ENCODE data around the gene SHANK2. TPM values are rescaled to one million over a fixed set of nuclear protein-coding genes. Genes with fewer than 3 reads are reported as not detected.
A peak's percentile ranks its signal among the peaks of the same experiment; 100 is the strongest.

The SHANK2 gene
- total RNA-seq, 6 donors from 2014 or later, result 43.6 to 277 (median 75.5) TPM

GRCh38 chr11:71285111-71285510 is 32.7 kb upstream of the SHANK2 start:
- Histone ChIP-seq H3K9me3 (peaks cover 0 to 3% (median 1%) of the 10 kb centered on the region in 4 donors), H3K4me1 (peaks cover 4 to 22% (median 10%) of the 10 kb centered on the region in 4 donors), H3K27ac (no peak overlapping the region), H3K27me3 (no peaks in the 10 kb centered on the region), H3K36me3 (no peaks in the 10 kb centered on the region), H3K4me3 (no peak overlapping the region)
- DNase-seq, result no peak
- no peak for ATAC-seq (ENCODE audit: low FRiP score in 2 of 2)
- WGBS, 2 donors, result 72 to 76% methylated on average over 14 of the region's 14 CpGs
- no peak for TF ChIP-seq EP300 (IDR thresholded peaks at IDR 0.05)
- no peak for TF ChIP-seq CTCF (IDR thresholded peaks at IDR 0.05)
- no peak for TF ChIP-seq POLR2AphosphoS5 (IDR thresholded peaks at IDR 0.05)
- TF ChIP-seq POLR2A (IDR thresholded peaks at IDR 0.05), result no peak

DNA sequence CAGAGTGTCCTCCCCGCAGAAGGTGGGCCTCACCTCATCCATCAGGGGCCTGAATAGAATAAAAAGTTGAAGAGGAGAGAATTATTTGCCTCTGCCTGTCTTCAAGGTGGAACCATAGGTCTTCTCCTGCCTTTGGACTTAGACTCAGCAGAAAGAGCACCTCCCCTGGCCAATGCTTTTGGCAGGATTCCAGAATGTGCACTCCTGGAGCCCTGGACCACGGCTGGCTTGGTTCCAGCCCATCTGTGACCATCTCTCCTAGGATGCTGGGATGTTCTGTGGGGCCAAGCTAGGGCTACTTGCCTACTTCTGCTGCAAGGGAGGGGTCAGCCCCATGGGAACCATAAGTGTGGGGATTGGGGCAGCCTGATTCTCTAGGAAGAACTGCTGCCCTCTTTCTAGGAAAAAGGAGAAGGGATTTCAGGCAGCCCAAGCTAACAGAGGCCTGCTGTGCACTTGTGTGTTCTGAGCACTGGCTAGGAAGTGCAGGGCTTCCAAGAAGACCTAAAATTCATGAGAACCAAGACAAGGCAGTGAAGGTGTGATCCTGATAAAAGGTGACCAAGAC is 32.2 kb upstream of the SHANK2 start:
- 44 to 68% methylated on average over 2 of the region's 2 CpGs for WGBS, 2 donors
- TF ChIP-seq POLR2A (IDR thresholded peaks at IDR 0.05), result no peak
- no peak for TF ChIP-seq CTCF (IDR thresholded peaks at IDR 0.05)
- no peak for TF ChIP-seq POLR2AphosphoS5 (IDR thresholded peaks at IDR 0.05)
- no peak for TF ChIP-seq EP300 (IDR thresholded peaks at IDR 0.05)
- peaks cover 0 to 3% (median 1%) of the 10 kb centered on the region in 4 donors for H3K9me3 ChIP-seq
- H3K4me1 ChIP-seq, result peaks cover 4 to 22% (median 10%) of the 10 kb centered on the region in 4 donors
- H3K27ac ChIP-seq, result peak overlapping the region in 2 of 4 donors; percentile 25 to 75
- peak overlapping the region in 1 of 4 donors; percentile 37 for H3K4me3 ChIP-seq
- DNase-seq (no peak), ATAC-seq (ENCODE audit: low FRiP score in 2 of 2) (no peak)
- no peaks in the 10 kb centered on the region for H3K27me3 ChIP-seq
- H3K36me3 ChIP-seq, result no peaks in the 10 kb centered on the region

- TF ChIP-seq EP300 (IDR thresholded peaks at IDR 0.05) (peak in 1 of 4 donors; percentile 25), CTCF (IDR thresholded peaks at IDR 0.05) (no peak), POLR2A (IDR thresholded peaks at IDR 0.05) (peak in 1 of 4 donors; percentile 35), POLR2AphosphoS5 (IDR thresholded peaks at IDR 0.05) (peak in 1 of 2 donors; percentile 49)
- DNase-seq (peak; percentile 65 to 87), ATAC-seq (ENCODE audit: low FRiP score in 2 of 2) (peak; percentile 38 to 79)
- Histone ChIP-seq H3K27me3 (no peaks in the 10 kb centered on the region), H3K27ac (peak overlapping the region in 3 of 4 donors; percentile 25 to 75 (median 53)), H3K36me3 (no peaks in the 10 kb centered on the region), H3K9me3 (peaks cover 0 to 2% (median under 1%) of the 10 kb centered on the region in 4 donors), H3K4me3 (peak overlapping the region in 1 of 4 donors; percentile 37), H3K4me1 (peaks cover 4 to 22% (median 10%) of the 10 kb centered on the region in 4 donors)
- WGBS, 2 donors, result 61 to 71% methylated on average over 16 of the region's 16 CpGs
These were observed 31.6 kb upstream of the SHANK2 start for GRCh38 chr11:71283971-71284441.

- Histone ChIP-seq H3K27me3 (no peaks in the 10 kb centered on the region), H3K9me3 (no peaks in the 10 kb centered on the region), H3K4me1 (peaks cover 4 to 22% (median 10%) of the 10 kb centered on the region in 4 donors), H3K36me3 (no peaks in the 10 kb centered on the region), H3K27ac (no peak overlapping the region), H3K4me3 (no peak overlapping the region)
- TF ChIP-seq POLR2A (IDR thresholded peaks at IDR 0.05), result no peak
- TF ChIP-seq EP300 (IDR thresholded peaks at IDR 0.05), result no peak
- TF ChIP-seq CTCF (IDR thresholded peaks at IDR 0.05), result no peak
- no peak for TF ChIP-seq POLR2AphosphoS5 (IDR thresholded peaks at IDR 0.05)
- 59 to 70% methylated on average over 12 to 15 of the region's 15 CpGs for WGBS, 2 donors
- ATAC-seq (ENCODE audit: low FRiP score in 2 of 2) (no peak), DNase-seq (no peak)
These were observed 30.4 kb upstream of the SHANK2 start for GRCh38 chr11:71282581-71283351.

Data from upper lobe of left lung (tissue), 6 donors.